CD4-positive, alpha-beta T cell treated with Interleukin-6 for 4 hours (primary cell): ENCODE data around the gene ZNF674.
"Not testable (repeated sequence)": the region's sequence is repeated elsewhere in the genome, so short reads cannot be mapped to it uniquely, and the experiment has no call there.

Experiments used
- DNase-seq: peaks from one replicate; pipeline ENCODE4 v3.0.0-alpha.2; 2020; ENCODE audit warnings: mixed read lengths

The ZNF674 gene

GRCh38 chrX:46461660-46462191 lies 83.5 kb downstream of the ZNF674 start:
- DNase-seq, result no peak

DNA sequence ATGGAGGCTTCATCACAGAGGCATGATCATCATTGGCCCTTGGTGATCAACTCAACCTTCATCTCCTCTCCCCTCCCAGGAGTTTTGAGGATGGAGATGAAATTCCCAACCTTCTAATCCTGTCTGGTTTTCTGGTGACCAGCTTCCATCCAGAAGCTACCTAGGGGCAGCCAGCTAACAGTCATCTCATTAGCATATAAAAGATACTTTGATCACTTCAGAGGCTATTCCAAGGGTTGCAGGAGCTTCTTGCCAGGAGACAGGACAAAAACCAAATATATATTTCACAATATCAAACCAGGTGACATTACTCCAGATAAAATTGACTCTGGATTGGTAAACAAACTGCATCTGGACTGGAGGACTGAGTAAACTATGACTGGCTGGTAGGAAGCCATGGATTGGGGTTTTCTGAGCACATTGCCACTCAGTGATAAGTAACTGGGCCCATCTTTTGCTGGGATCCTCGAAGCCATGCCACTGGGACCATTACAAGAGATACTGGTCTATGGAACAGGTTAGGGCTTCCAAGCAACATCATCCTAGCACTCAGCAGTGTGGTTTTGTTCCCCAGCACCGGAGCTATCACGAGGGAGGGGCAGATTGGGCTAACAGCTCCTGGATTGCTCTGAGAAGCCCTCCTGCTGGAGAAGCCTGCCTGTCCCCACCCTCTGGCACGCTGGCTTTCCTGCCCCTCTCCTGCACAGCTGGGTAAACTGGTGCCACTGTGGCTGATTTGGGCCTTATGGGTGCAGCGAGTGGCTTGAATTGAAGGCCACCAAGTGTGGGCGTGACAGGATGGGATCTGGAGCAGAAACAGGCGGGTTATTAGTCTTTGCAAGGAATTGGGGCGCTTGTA lies 84.2 kb downstream of the ZNF674 start:
- DNase-seq, result not testable (repeated sequence)

- no peak for DNase-seq
Measured at GRCh38 chrX:46459603-46460002, 85.6 kb downstream of the ZNF674 start.

DNA sequence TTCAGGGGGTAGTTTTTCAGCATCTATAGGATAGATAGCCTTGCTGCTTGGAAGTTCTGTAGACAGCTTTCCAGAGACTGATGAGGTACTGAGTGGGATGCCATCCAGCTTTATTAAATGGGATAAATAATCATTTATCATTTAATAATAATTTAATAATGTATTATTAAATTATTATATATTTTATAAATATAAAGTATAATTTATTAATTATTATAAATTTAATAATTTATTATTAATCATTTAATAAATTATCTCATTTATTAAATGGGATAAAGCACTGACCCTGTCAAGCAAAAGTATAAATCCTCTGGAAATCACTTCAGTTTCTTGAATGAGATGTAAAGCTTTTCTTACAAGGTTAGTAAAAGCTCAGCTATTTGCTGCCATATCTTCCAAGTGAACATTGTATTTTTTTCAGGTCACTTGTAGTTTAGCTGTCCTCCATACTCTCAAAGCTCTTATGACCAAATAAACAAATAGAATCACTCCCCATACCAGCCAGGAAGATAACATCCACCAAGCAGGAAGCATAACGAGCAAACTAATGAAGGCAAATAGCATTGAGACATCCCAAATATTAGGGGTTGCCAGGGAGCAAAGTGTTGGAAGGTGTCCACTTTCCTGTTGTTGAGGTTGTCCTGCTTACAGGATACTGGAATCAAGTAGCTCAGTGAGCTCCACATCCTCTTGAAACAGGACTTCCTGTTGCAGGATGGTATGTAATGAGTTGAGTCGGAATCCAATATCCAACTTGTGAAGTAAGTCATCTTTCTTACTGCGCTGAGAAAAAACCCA lies 88.9 kb downstream of the ZNF674 start:
- no peak for DNase-seq
